C4-2B (cell line): ENCODE measurements around the gene SPRR2B.
"Not testable (repeated sequence)": the region's sequence is repeated elsewhere in the genome, so short reads cannot be mapped to it uniquely, and the experiment has no call there.

Experiments used
- ZFX ChIP-seq: fragments of 450-650 bp; IDR thresholded peaks from 2 replicates; pipeline ENCODE4 v1.6.1; 2017
- TF ChIP-seq, protein P1 (sequence below): fragments of 450-650 bp; conservative IDR thresholded peaks from 2 replicates; pipeline ENCODE4 v1.5.1; 2017; ENCODE audit warnings: mild to moderate bottlenecking

DNA sequence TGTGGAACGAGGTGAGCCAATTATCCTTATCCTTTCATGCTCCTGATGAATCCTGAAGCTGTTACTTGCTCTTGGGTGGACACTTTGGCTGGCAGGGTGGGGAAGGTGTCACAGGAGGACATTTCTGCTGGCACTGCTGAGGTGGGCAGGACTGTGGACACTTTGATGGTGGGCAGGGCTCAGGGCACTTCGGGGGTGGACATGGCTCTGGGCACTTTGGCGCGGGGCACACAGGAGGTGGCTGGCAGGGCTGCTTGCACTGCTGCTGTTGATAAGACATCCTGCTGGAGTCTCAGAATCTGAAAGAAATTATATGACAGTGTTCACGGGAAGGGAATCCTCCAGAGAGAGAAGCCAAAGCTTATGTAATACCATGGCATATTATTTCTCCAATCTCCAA is 41.0 kb upstream of the SPRR2B start:
- TF ChIP-seq, protein P1, sequence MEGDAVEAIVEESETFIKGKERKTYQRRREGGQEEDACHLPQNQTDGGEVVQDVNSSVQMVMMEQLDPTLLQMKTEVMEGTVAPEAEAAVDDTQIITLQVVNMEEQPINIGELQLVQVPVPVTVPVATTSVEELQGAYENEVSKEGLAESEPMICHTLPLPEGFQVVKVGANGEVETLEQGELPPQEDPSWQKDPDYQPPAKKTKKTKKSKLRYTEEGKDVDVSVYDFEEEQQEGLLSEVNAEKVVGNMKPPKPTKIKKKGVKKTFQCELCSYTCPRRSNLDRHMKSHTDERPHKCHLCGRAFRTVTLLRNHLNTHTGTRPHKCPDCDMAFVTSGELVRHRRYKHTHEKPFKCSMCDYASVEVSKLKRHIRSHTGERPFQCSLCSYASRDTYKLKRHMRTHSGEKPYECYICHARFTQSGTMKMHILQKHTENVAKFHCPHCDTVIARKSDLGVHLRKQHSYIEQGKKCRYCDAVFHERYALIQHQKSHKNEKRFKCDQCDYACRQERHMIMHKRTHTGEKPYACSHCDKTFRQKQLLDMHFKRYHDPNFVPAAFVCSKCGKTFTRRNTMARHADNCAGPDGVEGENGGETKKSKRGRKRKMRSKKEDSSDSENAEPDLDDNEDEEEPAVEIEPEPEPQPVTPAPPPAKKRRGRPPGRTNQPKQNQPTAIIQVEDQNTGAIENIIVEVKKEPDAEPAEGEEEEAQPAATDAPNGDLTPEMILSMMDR: not testable (repeated sequence)
- not testable (repeated sequence) for TF ChIP-seq ZFX
